K562 (cell line): ENCODE measurements around the gene UBQLN2. TPM values are rescaled to one million over a fixed set of nuclear protein-coding genes. Genes with fewer than 3 reads are reported as not detected.
A peak's percentile ranks its signal among the peaks of the same experiment; 100 is the strongest.

Source experiments
- C11orf30 ChIP-seq: fragments of 450-650 bp; IDR thresholded peaks from 2 replicates; pipeline ENCODE4 v1.6.1; 2016; ENCODE audit warnings: low read depth, mild to moderate bottlenecking
- CLOCK ChIP-seq: fragments of 250-450 bp; sonication (Bioruptor Pico); IDR thresholded peaks from 2 replicates; pipeline ENCODE4 v1.4.0; 2020; ENCODE audit warnings: mild to moderate bottlenecking, moderate library complexity, borderline replicate concordance
- EP300 ChIP-seq: IDR thresholded peaks from 2 replicates; pipeline ENCODE4 v1.6.1; 2012; ENCODE audit warnings: low read length, improper control_type of control experiment
- HIVEP1 ChIP-seq: fragments of 250-450 bp; sonication (Bioruptor Pico); IDR thresholded peaks from 2 replicates; pipeline ENCODE4 v1.4.0; 2020; ENCODE audit warnings: mild to moderate bottlenecking
- HNRNPH1 ChIP-seq: fragments of 200-400 bp; formaldehyde crosslinking; optimal IDR thresholded peaks from 2 replicates; pipeline ENCODE3; 2017; ENCODE audit warnings: low read depth, mild to moderate bottlenecking, low read length, moderate library complexity
- KAT2B ChIP-seq: IDR thresholded peaks from one replicate; pipeline ENCODE4 v1.6.1; 2012; ENCODE audit warnings: low read depth, mild to moderate bottlenecking, control low read depth, inconsistent platforms, low read length, moderate library complexity
- KDM1A ChIP-seq, 2 experiments: fragments of 450-650 bp; IDR thresholded peaks; 2 replicates each; pipeline ENCODE4 v1.6.1; 2016; ENCODE audit warnings: mild to moderate bottlenecking in 2 of 2
- PBX2 ChIP-seq, 2 experiments: IDR thresholded peaks in 1 of 2; conservative IDR thresholded peaks in 1 of 2; 2 replicates each; pipeline ENCODE4 v1.6.1; 2016; ENCODE audit warnings: low read depth in 2 of 2, mild to moderate bottlenecking in 1 of 2, missing compliant biosample characterization in 1 of 2, missing genetic modification characterization in 1 of 2, moderate library complexity in 1 of 2
- PCBP1 ChIP-seq: fragments of 200-400 bp; formaldehyde crosslinking; IDR thresholded peaks from 2 replicates; pipeline ENCODE4 v1.6.1; 2018; ENCODE audit warnings: mild to moderate bottlenecking, low read depth, low read length; ENCODE audit not compliant: poor library complexity, severe bottlenecking
- PHF8 ChIP-seq: fragments of 200-600 bp; sonication (generic); IDR thresholded peaks from 2 replicates; pipeline ENCODE4 v1.6.1; 2012; ENCODE audit warnings: mixed run types, mild to moderate bottlenecking, inconsistent platforms, low read length, moderate library complexity, borderline replicate concordance
- PTRF ChIP-seq: fragments of 450-650 bp; IDR thresholded peaks from 2 replicates; pipeline ENCODE4 v1.6.1; 2016; ENCODE audit warnings: mild to moderate bottlenecking, missing genetic modification characterization, missing compliant biosample characterization
- SRSF7 ChIP-seq: fragments of 200-400 bp; formaldehyde crosslinking; optimal IDR thresholded peaks from 2 replicates; pipeline ENCODE3; 2017; ENCODE audit warnings: mild to moderate bottlenecking, low read depth, low read length
- THRA ChIP-seq: fragments of 450-650 bp; IDR thresholded peaks from 2 replicates; pipeline ENCODE4 v1.6.1; 2017; ENCODE audit warnings: mild to moderate bottlenecking, moderate library complexity
- TRIM24 ChIP-seq, 2 experiments: fragments of 450-650 bp; IDR thresholded peaks; 2 replicates each; pipeline ENCODE4 v1.6.1; 2016
- USF2 ChIP-seq: sonication (generic); formaldehyde crosslinking; IDR thresholded peaks from 2 replicates; pipeline ENCODE4 v1.5.0; 2020; ENCODE audit warnings: missing genetic modification reagents
- ZBED1 ChIP-seq: IDR thresholded peaks from 2 replicates; pipeline ENCODE4 v1.6.1; 2014
- ZBTB34 ChIP-seq: fragments of 250-450 bp; sonication (Bioruptor Pico); IDR thresholded peaks from 2 replicates; pipeline ENCODE4 v1.8.0; 2021; ENCODE audit warnings: mild to moderate bottlenecking, moderate library complexity
- ZNF140 ChIP-seq: fragments of 250-450 bp; sonication (Bioruptor Pico); IDR thresholded peaks from 2 replicates; pipeline ENCODE4 v1.8.0; 2021; ENCODE audit warnings: moderate library complexity, mild to moderate bottlenecking, inconsistent platforms
- polyA plus RNA-seq, 8 experiments: library from polyadenylated mRNA; depleted of rRNA in 4 of 8; stranded (reverse) in 5 of 8; unstranded in 3 of 8; fragments of >200 nt; fragmentation: Nextera tagmentation in 2 of 8; fragmentation: Illumina TruSeq in 1 of 8; extraction: Ambion mirVana in 2 of 8; extraction: Trizol in 1 of 8; gene quantifications; 2 replicates each; pipeline versions ENCODE4 v1.2.1 to v1.2.3, GENCODE V29; 2011 to 2014; ENCODE audit warnings: inconsistent platforms in 1 of 8, missing spikeins in 1 of 8
- total RNA-seq, 7 experiments: library from RNA; depleted of rRNA in 6 of 7; stranded (reverse); fragments of >200 nt in 6 of 7; fragmentation: Illumina TruSeq in 2 of 7; extraction: Trizol in 2 of 7; gene quantifications; 2 replicates each; pipeline versions ENCODE4 v1.2.1 to v1.2.3, GENCODE V29; 2011 to 2021; ENCODE audit warnings: low replicate concordance in 1 of 7

Gene UBQLN2
- total and polyA plus RNA-seq, 9 of the 15 experiments (the other 6 are each of a cell fraction or from before 2014, with no cell fraction given), result 1.5 to 17.9 (median 5.7) TPM

- TF ChIP-seq CLOCK (CRISPR knock-in tag) (no peak), THRA (no peak), ZBED1 (no peak), PCBP1 (peak; percentile 58), PBX2 (CRISPR knock-in tag; IDR thresholded peaks at IDR 0.05; ENCODE audit: low read depth) (no peak), PBX2 (tag; conservative IDR thresholded peaks at IDR 0.05; ENCODE audit: low read depth) (no peak; the same call in none of the 2 replicates), HIVEP1 (no peak), SRSF7 (no peak), TRIM24 (IDR thresholded peaks at IDR 0.05) (peak in 1 of 2 experiments; percentile 35; a peak in 1 of 4 replicates), HNRNPH1 (no peak), PTRF (tag) (no peak), ZBTB34 (CRISPR knock-in tag) (no peak), KAT2B (no peak), PHF8 (peak; percentile 93), ZNF140 (no peak), EP300 (no peak), USF2 (CRISPR knock-in tag) (no peak), KDM1A (IDR thresholded peaks at IDR 0.05) (no peak), C11orf30 (no peak)
These were observed at the start of gene UBQLN2 (continued) for GRCh38 chrX:56563231-56564161.
